NCI-H510A (cell line): ENCODE results near the gene TMEM44.

Experiments
- DNase-seq: peaks from one replicate; lab custom pipeline; 2025; lab: John Stamatoyannopoulos, UW

TMEM44 gene

DNA sequence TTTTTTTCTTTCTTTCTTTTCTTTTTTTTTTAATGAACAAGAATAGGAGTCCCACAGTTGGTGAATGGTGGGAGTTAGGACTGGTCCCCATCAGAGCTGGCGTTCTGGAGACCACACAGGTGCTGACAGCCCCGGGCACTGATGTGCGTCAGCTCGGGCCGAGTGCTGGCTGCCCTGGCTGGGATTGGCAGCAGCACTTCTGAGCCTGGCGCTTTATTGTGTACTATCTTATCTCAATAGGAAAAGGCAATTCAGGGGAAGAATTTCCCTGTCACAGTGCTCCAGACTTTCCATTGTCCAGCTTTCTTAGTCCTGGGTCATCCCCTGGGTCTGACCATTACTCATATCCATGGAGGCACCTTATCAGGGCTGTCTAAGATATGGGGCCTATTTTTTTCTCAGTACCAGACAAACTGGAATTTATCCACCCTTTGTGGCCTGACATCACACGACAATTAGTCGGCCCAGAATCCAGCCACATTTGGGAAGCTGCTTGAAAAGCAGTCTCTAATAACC is 54.1 kb downstream of the TMEM44 start:
- DNase-seq: no peak

DNA sequence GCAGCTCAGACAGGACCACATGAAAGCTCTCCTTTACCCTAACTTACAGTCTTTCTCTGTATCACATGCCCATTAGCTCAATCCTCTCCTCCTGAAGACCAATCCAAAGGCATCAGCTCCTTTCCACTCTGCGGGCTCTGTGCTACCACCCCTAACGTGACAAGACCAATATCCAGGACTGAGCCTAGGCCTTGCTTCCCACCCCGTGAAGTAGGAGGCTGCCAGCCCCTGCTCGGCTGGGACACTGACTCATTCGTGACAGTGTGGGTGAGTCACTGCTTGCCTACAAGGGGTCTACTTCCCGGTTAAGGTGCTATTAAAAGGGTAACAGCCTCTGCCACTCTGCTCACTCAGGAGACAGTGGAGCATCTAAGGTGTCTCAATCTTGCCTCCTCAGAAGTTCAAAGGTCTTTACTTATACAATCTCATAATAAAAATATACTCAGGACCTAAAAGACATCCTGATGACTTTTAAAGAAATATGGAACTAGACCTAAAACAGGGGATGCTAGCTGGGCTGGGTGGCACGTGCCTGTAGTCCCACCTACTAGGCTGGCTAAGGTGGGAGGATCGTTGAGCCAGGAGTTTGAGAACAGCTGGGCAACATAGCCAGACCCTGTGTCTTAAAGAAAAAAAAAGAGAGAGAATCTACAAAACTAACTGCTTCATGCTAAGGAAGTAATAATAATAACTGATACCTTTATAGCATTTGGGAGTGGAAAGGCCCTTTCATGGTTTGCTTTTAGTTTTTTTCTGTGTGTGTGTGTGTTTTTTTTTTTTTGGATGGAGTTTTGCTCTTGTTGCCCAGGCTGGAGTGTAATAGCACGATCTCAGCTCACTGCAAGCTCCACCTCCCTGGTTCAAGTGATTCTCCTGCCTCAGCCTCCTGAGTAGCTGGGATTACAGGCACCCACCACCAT is 55.0 kb downstream of the TMEM44 start:
- no peak for DNase-seq

GRCh38 chr3:194575484-194576210 is 57.6 kb downstream of the TMEM44 start:
- no peak for DNase-seq

GRCh38 chr3:194574639-194575483 is 58.4 kb downstream of the TMEM44 start:
- DNase-seq: no peak

GRCh38 chr3:194573680-194574437 is 59.4 kb downstream of the TMEM44 start:
- DNase-seq: no peak

DNA sequence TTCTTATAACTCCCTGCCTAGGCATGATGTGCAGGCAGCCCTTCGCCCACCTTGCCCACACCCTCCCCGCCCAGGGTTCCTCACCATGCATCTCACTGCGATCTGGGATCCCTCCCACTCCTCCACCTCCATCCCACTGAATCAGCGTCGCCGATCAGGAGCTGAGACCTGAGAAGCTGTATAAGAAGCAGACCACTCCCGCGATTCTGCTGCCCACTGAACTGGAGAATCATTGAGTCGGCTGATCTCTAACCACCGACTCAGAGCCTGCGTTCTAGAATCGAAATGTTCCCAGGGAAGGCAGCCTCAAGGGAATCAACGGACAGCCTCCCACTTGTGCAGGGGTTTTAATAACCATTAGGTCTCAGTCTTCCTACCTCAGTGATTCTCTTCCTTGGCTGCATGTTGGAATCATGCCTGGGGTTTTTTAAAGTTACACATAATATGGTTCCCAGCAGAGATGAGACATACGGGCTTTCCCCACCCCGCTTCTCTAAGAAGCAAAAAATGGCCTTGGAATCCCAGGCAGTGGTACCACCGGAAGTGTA is 60.2 kb downstream of the TMEM44 start:
- no peak for DNase-seq

DNA sequence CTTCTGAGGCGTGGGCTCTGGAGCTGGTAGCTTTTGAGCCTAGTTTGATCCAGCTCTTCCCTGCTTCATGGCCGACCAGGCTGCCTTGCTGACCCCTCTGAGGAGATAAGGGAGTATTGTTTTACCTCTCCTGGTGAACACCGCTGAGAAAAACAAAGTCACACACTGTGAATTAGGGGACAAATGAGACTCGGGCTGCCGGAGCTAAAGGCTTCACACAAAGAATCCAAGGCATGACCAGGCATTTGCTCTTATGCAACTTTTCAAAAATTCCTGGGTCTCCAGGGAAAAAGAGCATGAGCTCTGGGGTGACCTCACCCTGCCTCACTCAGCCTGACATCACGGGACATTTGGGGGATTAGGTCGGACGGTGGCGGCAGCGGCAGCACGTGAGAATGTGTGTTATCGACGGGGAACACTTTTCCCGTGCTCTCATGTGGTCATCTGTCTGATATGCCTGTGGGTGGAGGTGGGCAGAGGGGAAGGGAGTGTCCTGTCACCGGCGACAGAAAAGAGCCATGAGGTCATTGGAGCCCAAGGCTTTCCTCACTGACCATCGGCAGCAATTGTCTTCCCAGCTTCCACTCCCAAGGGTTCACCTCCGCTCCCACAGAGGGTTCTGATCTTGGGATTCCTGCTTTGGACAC is 61.0 kb downstream of the TMEM44 start:
- no peak for DNase-seq

GRCh38 chr3:194571491-194572142 is 61.6 kb downstream of the TMEM44 start:
- no peak for DNase-seq

GRCh38 chr3:194570898-194571297 is 62.3 kb downstream of the TMEM44 start:
- no peak for DNase-seq

GRCh38 chr3:194570235-194570634 is 63.0 kb downstream of the TMEM44 start:
- no peak for DNase-seq

GRCh38 chr3:194569252-194569651 is 64.0 kb downstream of the TMEM44 start:
- DNase-seq: no peak

DNA sequence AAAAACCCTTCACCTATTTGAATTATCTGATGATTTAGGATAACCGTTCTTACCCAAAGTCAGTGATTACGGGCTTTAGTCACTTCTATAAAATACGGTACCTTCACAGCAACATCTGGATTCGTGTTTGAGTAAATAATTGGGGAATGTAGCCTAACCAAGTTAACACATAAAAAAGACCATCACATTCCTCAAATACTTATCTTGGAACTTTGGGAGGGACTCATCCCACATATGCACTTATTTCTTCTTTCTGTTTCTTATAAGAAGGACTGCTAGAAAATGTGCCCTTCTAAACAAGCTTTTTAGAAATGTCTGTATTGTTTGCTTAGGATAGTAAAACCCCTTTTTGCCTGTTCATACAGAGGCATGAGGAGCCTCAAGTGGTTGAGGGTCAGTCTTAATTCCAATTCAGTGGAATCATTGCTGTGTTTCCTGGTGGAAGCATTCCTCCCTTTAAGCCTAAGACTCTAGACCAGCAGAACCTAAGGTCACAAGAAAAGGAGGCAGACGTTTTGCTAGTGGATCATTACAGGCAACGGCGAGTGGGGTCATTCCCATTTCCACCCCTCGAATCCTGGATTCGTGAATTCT is 67.5 kb downstream of the TMEM44 start:
- DNase-seq: no peak

DNA sequence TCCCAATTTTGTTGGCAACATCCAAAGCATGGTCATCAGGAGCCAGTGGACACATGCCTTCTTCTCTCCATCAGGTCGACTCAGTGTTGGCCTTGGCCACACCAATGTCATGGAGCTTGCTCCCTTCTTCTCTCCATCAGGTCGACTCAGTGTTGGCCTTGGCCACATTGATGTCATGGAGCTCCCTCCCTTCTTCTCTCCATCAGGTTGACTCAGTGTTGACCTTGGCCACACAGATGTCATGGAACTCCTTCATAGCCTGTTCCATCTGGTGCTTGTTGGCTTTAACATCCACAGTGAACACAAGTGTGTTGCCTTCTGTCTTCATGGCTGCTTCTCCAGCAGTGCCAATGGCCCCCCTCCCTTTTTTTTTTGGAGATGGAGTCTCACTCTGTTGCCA is 70.2 kb downstream of the TMEM44 start:
- DNase-seq: no peak

- DNase-seq: no peak
Measured at GRCh38 chr3:194561306-194561974, 71.8 kb downstream of the TMEM44 start.

GRCh38 chr3:194560047-194560446 is 73.2 kb downstream of the TMEM44 start:
- no peak for DNase-seq

GRCh38 chr3:194559530-194559929 is 73.7 kb downstream of the TMEM44 start:
- DNase-seq: no peak

GRCh38 chr3:194556086-194557056 is 76.8 kb downstream of the TMEM44 start:
- DNase-seq: no peak
